Fibroblast of peridontal ligament (primary cell): ENCODE results near the gene FOXO4.
"Not testable (repeated sequence)": the region's sequence is repeated elsewhere in the genome, so short reads cannot be mapped to it uniquely, and the experiment has no call there.

Experiments used
- DNase-seq: peaks from one replicate; pipeline ENCODE4 v3.0.0-alpha.2; 2010; ENCODE audit errors: extremely low read depth

Gene FOXO4, protein sequence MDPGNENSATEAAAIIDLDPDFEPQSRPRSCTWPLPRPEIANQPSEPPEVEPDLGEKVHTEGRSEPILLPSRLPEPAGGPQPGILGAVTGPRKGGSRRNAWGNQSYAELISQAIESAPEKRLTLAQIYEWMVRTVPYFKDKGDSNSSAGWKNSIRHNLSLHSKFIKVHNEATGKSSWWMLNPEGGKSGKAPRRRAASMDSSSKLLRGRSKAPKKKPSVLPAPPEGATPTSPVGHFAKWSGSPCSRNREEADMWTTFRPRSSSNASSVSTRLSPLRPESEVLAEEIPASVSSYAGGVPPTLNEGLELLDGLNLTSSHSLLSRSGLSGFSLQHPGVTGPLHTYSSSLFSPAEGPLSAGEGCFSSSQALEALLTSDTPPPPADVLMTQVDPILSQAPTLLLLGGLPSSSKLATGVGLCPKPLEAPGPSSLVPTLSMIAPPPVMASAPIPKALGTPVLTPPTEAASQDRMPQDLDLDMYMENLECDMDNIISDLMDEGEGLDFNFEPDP

DNA sequence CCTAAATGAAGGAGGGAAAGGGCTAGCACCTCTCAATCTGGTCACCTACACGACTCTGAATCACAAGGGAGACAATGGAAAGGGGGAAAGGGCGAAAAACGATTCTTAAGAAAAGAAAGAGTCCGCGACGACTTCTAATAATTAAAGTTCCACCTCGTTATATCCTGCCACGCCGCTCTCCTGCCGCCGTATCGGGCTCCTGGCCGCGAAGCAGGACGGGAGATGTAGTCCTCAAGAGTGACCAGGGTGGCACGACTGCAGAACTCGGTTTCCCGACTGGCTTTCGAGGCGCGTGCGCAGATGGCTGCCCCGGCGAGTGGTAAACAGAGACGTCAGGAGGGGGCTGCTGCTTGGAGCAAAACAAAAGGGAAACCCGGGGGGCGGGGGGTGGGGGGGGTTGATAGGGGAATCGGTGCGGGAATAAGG lies at the start of gene FOXO4:
Gene FOXO4, plus strand, starts transcription at position 297 of the 426 bp plus-strand sequence. CDS start 678 bp downstream, outside the sequence.
- DNase-seq = peak; percentile 76

DNA sequence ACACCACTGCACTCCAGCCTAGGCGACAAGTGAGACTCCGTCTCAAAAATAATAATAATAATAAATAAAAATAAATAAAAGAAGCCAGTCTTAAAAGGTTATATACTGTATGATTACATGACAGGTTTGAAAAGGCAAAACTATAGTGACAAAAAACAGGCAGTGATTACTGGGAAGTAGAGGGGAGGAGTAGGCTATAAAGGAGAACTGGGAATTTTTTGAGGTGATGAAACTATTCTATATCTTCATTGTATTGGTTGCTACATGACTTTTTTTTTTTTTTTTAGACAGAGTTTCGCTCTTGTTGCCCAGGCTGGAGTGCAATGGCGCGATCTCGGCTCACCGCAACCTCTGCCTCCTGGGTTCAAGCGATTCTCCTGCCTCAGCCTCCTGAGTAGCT lies 47.8 kb upstream of the FOXO4 start:
- DNase-seq = not testable (repeated sequence)

DNA sequence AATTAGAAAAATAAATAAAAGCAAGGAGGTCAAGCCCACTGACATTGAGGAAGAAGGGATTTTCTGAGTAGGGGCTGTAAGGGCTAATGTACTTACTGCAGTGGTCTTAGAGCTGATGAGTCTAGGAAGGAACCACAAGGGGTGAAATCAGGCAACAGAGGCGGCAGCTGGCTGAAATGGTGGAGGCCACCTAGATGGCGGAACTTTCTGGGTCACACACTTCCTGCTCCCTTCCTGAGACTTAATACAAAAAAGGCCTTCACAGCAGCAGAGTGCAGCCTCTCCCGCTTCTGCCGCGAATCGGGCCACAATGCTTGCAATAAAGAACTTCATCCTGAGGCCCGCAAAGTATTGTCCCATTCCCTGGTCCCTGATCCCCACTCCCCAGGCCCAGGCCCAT lies 42.9 kb upstream of the FOXO4 start:
- no peak for DNase-seq

DNA sequence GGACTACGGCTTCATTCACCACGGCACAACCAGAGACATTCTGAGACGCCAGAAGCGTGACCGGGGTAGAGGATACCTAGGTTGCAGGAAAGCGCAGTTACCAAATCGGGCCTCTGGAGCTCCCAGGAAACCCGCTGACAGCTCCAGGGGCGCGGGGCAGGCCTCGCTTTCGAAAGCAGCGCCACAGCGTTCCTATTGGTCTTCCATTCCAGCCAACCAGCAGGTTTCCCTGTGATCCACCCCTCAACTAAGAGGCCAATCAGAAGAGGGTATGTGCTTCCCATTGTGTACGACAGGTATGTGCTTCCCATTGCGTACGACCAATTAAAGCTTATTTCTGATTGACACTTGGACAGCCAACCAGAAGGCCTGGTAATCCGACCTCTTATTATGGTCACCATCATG lies 42.4 kb upstream of the FOXO4 start:
- DNase-seq = no peak

DNA sequence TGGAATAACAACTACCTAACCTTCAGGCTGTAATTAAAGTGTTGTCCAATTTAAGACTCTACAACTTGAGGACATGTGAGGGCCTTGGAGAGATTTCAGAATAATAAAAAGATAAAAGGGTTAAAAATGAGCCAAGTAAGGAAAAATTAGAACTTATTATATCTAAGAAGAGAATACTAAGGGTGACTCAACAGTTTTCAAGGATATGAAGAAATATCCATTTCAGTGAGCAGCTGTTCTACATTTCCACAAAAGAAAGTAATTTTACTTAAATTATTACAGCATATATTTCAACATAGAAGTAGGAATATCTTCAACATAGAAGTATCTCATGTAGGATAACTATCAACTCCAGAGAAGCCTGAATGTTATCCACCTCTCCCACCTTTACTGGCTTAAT lies 38.8 kb upstream of the FOXO4 start:
- peak; percentile 79 for DNase-seq

DNA sequence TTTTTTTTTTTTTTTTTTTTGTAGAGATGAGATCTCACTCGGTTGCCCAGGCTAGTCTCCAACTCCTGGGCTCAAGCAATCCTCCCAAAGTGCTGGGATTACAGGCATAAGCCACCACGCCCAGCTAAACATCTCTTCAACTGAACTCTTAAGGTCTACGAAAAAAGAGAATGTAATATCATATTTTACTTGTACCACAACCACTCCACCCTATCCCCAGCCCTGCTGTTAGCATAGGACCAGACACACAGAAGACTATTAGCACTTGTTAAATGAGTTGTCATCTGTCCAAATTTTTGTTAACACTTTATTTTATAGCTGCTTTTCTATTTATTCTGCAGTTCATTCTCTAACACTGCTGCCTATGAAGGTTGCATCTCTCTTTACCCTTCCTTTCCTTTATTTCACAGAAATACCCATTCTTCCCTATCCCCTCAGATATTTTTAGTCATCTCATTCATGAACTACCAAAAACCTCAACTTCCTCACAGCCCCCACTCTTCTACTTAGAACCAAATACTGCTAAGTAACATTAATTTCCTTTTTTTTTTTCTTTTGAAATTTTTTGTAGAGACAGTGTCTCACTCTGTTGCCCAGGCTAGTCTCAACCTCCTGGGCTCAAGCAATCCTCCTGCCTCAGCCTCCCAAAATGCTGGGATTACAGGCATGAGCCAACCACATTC lies 37.7 kb upstream of the FOXO4 start:
- no peak for DNase-seq

DNA sequence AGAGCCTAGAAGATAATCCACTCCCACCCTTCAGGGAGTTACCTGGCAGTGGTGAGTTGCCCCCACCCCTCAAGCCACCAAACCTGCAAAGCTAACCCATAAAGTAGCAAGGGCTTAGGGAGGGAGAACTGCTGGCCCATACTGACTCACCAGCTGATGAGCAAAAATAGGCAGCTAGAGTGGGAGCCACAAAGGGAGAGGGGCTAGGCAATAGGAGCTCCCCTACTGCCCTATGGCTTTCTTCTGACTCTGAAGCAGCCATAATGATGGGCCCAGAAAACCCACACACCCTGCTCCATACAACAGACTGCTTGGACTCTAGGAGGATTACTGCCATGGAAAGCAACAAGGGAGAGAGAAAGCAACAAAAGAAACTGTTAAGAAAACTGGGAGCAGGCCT lies 35.5 kb upstream of the FOXO4 start:
- no peak for DNase-seq

DNA sequence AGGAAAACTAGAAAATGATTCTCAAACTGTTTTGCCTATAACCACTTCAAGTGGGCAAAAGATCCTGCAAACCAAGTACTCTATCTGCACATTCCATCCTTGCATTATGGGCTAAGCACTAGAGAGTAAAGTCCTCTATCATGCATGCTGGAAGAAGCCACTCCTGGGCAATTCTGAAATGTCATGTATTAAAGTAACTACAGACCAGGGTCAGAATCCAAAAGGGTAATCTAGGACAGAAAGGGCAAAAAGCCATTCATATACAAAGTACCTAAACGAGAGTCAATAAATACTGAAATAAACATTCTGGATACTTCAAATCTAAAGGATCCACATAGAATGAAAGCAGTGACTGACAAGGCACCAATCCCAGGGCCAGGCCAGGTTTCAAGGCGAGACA lies 28.6 kb upstream of the FOXO4 start:
- DNase-seq = peak; percentile 2

DNA sequence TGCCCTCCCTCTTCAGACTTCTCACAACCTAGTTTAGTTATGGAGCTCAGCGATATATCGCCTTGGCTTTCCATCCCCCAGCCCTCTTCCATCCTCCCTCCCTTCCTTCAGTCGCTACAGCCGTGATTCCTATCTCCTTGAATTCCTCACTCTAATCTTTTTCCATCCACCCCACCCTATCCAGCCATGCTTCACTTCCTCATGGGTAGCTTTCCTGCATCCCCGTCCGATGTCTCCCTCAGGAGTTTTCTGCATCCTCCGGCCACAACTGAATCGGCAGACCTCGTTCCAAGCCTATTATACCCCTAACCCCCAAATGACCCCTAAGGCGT lies 28.0 kb upstream of the FOXO4 start:
- no peak for DNase-seq

DNA sequence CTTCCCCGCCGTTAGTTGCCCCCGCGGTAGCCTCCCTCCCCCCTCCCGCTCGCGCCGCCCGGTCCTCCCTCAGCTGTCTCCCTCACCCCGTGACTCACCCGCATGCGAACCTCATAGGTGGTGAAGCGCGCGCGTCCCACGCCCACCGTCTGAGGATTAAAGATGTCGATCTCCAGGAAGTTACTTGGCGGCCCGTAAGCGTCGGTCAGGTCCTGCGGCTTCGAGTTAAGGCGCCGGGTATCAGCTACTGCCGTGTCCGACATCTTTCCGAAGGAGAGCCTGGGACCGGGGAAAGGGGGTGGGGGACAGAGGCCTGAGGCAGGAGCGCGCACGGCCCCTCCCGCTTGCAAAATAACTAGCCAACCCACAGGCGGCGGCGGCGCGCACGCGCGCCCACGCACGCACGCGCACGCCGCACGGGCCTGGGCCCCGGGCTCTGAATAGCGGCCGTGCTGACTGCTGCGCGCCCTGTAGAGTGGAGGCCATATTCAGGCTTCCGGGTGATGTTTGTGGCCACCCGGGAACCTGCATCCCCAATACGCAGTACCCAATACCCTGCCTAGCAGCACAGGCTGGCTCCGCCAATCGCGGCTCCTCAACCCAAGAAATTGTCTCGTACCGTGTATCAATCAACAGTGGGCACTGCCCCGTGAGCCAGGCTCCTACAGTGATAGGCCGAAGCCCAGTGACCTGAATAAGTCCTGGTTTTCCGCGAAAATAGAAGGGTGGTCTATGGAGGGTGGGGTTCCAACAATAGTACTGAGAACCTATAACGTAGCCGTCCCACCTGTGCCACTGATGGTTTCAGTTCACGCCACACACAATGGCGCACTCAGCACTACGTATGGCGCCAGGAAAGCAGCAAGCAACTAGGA lies 27.4 kb upstream of the FOXO4 start, which contains the start of gene SNX12:
Gene SNX12, minus strand, starts transcription at position 291 of the 875 bp plus-strand sequence. Its CDS starts 28 bp downstream, at position 263.
- DNase-seq = peak; percentile 93

DNA sequence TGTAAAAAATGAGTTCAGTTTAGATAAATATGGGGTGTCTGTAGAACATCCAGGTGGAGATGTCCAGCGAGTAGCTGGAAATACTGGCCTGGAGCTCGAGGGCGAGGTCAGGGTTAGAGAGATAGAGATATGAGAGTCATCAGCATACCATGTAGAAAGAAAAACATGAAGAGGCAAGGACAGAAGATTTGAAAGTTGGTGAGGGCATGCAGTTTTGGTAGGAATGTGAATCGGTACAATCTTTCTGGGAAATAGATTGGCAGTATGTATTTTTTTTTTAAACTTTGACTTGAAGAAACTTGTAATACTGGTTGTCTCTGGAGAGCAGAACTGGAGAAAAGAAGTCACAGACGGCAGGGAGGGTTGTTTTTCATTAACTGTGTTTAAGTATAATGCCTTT lies 25.1 kb upstream of the FOXO4 start:
- no peak for DNase-seq

DNA sequence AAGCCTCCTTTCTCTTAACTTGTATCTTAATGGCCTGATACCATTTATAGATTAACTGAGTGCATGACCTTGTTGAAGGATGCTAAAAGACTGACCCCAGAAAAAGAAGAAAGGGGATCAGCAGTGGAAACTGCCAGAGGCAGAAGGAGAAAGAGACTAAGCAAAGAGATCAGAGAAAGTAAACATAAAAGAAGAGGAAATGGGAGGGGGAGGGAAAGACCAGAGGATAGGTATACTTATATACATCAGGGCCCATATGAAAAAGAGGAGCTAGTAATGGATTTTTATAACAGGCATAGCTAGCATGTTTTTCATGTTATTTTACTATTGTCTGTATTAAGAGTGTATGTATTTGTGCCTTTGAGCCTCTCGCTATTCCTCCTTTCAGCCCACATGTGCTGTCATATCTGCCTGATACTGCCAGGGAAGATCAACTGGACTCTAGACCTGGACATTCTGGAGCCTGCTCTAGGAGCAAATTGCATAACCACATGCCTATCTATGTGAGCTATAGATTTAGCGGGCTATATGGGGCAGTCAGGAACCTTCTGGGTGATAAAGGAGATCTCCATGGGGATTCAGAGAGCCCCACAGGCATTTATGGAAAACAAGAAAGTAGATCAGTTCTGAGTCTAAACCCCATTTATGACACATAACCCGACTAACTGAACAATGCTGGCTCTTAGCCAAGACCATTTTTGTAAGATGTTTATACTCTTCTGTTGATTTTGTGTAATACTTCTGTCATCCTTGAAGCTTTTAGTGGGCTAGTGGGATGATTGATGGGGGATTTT lies 14.1 kb upstream of the FOXO4 start:
- DNase-seq = peak; percentile 26

DNA sequence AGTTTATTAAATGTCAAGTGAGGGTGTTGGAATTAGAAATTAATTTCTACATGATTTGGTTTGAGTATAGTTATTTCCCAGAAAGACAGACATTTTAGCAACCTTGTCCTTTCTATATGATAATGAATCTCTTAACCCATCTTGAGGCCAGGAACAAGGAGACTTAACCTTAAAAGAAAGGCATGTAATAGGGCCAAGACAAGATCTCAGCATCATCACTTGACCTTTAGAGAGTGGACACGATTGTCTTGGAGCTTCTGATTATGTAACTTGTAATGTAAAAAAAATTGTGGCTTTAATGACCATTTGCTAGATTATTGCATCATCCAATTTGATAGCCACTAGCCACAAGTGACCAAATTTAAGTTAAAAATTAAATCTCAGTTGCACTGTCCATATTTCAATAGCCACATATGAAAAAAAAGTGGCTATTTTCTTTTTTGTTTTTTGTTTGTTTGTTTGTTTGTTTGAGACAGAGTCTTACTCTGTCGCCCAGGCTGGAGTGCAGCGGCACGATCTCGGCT lies 13.5 kb upstream of the FOXO4 start:
- DNase-seq = no peak

DNA sequence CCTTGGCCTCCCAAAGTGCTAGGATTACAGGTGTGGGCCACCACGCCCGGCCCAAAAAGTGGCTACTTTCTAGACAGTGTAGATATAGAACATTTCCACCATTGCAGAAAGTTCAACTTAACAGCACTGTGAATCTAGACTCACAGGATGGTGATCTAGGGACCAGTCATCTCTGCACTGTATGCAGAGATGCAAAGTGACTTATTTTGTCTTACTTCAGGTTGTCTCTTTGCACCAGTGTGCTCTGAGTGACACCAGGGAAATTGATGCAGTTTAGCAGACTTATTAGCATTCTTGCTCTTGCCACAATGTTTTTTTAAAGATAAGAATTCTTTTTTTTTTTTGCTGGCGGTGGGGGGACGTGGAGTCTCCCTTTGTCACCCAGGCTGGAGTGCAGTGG lies 12.8 kb upstream of the FOXO4 start:
- no peak for DNase-seq

DNA sequence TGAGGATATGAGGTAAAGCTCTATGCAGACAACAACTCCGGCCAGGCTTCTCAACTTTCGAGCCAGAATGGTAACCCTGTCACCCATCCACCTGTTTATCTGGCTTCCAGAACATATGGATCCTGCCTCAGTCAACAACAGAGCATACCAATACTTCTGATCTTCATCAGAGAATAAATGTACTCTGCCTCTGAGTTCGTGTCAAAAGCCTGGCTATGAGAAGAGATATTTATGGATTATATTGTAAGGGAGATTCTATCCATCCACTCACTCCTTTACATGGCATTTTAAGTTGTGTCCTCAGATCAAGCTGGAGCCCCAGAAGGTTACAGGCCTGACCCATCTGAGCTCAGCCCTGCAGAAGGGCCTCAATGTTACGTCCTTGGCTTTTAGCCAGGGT lies 9.8 kb upstream of the FOXO4 start:
- DNase-seq = no peak

DNA sequence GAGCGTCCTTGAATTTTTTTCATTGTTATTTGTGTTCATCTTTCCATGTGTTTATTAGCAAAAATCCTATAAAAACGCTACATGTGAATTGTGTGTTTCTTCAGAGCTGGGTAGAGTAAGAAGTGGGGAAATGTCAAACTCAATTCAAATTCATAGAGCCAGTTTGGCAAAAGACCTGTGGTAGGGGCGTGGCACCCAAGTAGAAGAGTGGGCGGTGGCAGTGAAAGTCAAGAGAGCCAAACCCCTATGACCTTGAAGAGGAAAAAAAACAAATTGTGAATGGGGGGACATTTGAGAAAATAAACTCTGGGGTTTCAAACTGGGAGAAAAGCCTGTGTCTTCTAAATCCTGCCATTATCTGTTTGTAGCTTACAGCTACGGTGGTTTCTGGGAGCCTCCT lies 4.4 kb upstream of the FOXO4 start:
- DNase-seq = no peak

DNA sequence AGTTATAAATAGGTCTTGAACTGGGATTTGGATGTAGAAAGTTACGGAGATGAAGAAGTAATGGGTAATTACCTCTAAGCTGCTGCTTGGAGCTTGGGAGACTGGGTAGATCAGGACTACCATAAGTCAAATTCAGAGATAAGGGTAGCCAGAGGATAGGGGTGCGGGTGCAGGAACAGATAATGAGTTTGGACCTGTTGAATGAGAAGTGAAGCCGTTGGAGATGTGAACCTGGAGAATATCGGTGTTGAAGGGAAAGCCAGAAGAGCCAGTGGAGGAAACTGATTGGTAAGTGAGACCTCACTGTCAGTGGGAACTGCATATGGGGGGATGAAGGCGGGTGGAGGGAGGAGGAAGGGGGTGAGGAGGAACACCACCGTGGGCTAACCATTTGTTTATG lies 618 bp upstream of the FOXO4 start:
- no peak for DNase-seq

DNA sequence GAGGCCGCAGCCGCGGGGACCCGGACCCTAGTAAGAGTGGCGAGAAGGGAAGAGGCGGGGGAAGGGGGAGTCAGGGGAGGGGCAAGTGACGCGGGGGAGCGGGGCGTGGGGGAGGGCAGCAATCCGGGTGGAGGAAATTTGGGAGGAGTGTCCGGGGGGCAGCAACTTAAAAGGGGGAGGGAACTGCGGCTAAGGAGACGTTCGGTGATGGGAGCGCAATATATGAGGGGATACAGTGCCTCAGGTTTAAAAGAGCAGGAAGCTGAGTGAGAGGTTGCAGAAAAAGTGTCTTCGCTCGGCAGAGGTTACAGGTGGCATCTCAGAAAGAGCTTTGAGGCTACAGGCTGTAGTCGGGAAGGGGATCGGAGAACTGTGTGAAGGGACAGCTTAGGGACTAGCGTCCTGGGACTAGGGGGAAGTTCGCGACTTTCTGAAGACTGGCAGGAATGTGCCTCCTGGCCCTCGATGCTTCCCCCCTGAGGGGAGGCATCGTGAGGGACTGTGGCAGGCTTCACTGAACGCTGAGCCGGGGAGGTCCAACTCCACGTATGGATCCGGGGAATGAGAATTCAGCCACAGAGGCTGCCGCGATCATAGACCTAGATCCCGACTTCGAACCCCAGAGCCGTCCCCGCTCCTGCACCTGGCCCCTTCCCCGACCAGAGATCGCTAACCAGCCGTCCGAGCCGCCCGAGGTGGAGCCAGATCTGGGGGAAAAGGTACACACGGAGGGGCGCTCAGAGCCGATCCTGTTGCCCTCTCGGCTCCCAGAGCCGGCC lies 519 bp downstream of the FOXO4 start:
- no peak for DNase-seq

DNA sequence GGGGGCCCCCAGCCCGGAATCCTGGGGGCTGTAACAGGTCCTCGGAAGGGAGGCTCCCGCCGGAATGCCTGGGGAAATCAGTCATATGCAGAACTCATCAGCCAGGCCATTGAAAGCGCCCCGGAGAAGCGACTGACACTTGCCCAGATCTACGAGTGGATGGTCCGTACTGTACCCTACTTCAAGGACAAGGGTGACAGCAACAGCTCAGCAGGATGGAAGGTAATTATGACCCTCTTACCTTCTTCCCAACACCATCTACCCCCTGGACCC lies 1.0 kb downstream of the FOXO4 start:
- no peak for DNase-seq

DNA sequence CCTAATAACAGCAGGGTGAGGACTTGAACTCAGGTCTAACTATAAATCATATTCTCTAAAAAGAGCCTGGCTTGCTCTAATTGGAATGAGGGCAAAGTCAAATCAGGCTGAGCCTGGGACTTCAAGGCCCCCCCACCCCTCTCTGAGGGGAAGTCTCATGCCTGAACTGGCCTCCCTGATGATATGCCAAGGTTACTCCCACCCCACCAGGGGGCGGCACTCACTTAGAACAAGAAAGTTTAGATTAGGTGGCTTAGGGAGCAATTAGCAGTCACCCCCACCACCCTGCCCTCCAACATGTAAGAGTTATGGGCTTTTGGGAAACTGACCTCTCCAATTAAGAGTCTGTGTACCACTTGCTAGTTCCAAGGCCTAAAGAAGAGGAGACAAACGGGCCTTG lies 2.7 kb downstream of the FOXO4 start:
- peak; percentile 17 for DNase-seq
